Measurements from ENCODE around the gene TSGA10IP. TPM values are rescaled to one million over a fixed set of nuclear protein-coding genes. Genes with fewer than 3 reads are reported as not detected.

TSGA10IP gene
- total and polyA plus RNA-seq, 7 donors = 0.49 TPM; not detected in 6

- no peak for TF ChIP-seq POLR2A (IDR thresholded peaks at IDR 0.05)
- no peak for TF ChIP-seq POLR2AphosphoS5 (IDR thresholded peaks at IDR 0.05)
- TF ChIP-seq EP300 (IDR thresholded peaks at IDR 0.05) = no peak
- TF ChIP-seq, protein P1, sequence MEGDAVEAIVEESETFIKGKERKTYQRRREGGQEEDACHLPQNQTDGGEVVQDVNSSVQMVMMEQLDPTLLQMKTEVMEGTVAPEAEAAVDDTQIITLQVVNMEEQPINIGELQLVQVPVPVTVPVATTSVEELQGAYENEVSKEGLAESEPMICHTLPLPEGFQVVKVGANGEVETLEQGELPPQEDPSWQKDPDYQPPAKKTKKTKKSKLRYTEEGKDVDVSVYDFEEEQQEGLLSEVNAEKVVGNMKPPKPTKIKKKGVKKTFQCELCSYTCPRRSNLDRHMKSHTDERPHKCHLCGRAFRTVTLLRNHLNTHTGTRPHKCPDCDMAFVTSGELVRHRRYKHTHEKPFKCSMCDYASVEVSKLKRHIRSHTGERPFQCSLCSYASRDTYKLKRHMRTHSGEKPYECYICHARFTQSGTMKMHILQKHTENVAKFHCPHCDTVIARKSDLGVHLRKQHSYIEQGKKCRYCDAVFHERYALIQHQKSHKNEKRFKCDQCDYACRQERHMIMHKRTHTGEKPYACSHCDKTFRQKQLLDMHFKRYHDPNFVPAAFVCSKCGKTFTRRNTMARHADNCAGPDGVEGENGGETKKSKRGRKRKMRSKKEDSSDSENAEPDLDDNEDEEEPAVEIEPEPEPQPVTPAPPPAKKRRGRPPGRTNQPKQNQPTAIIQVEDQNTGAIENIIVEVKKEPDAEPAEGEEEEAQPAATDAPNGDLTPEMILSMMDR (IDR thresholded peaks at IDR 0.05) = no peak
- peaks cover 49 to 68% (median 54%) of the 10 kb centered on the region in 4 donors for H3K36me3 ChIP-seq
These were observed 20.9 kb downstream of the TSGA10IP start for GRCh38 chr11:65965986-65966762.

DNA sequence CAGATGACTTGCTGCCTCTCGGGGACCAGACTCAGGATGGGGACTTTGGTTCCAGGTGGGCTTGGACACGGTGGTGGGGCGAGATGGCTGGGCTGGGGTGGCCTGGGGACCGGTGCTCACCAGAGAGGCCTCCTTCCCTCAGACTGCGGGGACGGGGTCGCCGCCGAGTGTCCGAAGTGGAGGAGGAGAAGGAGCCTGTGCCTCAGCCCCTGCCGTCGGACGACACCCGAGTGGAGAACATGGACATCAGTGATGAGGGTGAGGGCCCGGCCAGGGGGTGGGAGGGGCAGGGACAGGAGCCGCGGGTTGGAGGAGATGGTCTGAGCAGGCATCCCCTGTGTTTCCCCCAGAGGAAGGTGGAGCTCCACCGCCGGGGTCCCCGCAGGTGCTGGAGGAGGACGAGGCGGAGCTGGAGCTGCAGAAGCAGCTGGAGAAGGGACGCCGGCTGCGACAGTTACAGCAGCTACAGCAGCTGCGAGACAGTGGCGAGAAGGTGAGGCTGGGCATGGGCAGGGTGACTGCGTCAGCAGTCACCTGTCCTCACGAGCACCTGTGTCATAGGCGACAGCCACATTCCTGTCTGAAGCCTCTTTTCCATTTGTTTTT lies 22.2 kb downstream of the TSGA10IP start:
- Histone ChIP-seq H3K4me3 (no peak overlapping the region), H3K27ac (no peak overlapping the region), H3K9me3 (no peaks in the 10 kb centered on the region), H3K4me1 (peaks cover 0 to 20% (median 19%) of the 10 kb centered on the region in 4 donors), H3K27me3 (no peaks in the 10 kb centered on the region), H3K36me3 (peaks cover 49 to 74% (median 54%) of the 10 kb centered on the region in 4 donors)
- intact Hi-C loops (cut with DNase I) = no loop called here
- DNase-seq = no peak
- no peak for TF ChIP-seq POLR2AphosphoS5 (IDR thresholded peaks at IDR 0.05)
- TF ChIP-seq, protein P1 (IDR thresholded peaks at IDR 0.05) = no peak
- no peak for TF ChIP-seq EP300 (IDR thresholded peaks at IDR 0.05)
- no peak for TF ChIP-seq POLR2A (IDR thresholded peaks at IDR 0.05)
- 95 to 96% methylated on average over 30 of the region's 30 CpGs for WGBS, 2 donors

More at GRCh38 chr11:65965986-65966762, 20.9 kb downstream of the TSGA10IP start:
- Histone ChIP-seq H3K4me3 (no peak overlapping the region), H3K27me3 (no peaks in the 10 kb centered on the region), H3K27ac (no peak overlapping the region), H3K4me1 (peaks cover 0 to 26% (median 24%) of the 10 kb centered on the region in 4 donors), H3K9me3 (no peaks in the 10 kb centered on the region)
- intact Hi-C loops (cut with DNase I) = no loop called here
- 95 to 96% methylated on average over 36 of the region's 36 CpGs for WGBS, 2 donors
- no peak for DNase-seq

- Histone ChIP-seq H3K4me3 (no peak overlapping the region), H3K27me3 (no peaks in the 10 kb centered on the region), H3K36me3 (peaks cover 51 to 87% (median 57%) of the 10 kb centered on the region in 4 donors), H3K4me1 (peaks cover 0 to 6% (median 5%) of the 10 kb centered on the region in 4 donors), H3K9me3 (no peaks in the 10 kb centered on the region), H3K27ac (no peak overlapping the region)
- DNase-seq = no peak
- WGBS, 2 donors = 68 to 84% methylated on average over 15 of the region's 15 CpGs
- intact Hi-C loops (cut with DNase I) = no loop called here
- TF ChIP-seq POLR2A (IDR thresholded peaks at IDR 0.05) (no peak), POLR2AphosphoS5 (IDR thresholded peaks at IDR 0.05) (no peak), EP300 (IDR thresholded peaks at IDR 0.05) (no peak)
- TF ChIP-seq, protein P1 (IDR thresholded peaks at IDR 0.05) = no peak
These were observed 23.6 kb downstream of the TSGA10IP start for GRCh38 chr11:65968600-65969482.

DNA sequence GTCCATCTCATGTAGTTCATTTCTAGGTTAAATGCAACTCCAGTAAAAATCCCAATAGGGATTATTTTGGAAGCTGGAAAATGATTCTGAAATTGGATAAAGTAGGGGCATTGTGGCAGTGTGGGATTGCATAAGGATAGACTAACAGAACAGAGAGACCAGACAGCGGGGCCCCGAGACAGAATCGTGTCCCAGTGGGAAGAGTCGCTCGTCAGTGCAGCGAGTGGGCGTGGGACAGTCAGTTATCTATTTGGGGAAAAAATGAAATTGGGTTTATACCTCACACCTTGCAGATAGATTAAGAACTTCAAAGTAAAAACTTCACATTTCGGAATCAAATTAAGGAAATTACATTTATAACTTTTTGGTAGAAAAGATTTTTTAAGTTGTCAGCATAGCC lies 26.8 kb downstream of the TSGA10IP start:
- H3K27ac ChIP-seq = no peak overlapping the region
- no peaks in the 10 kb centered on the region for H3K27me3 ChIP-seq
- 98% methylated on average over 8 of the region's 8 CpGs for WGBS, 2 donors
- TF ChIP-seq EP300 (IDR thresholded peaks at IDR 0.05) (no peak), POLR2A (IDR thresholded peaks at IDR 0.05) (no peak), POLR2AphosphoS5 (IDR thresholded peaks at IDR 0.05) (no peak)
- TF ChIP-seq, protein P1 (IDR thresholded peaks at IDR 0.05) = no peak
- H3K9me3 ChIP-seq = no peaks in the 10 kb centered on the region
- H3K4me1 ChIP-seq = no peaks in the 10 kb centered on the region
- H3K36me3 ChIP-seq = peaks cover 33 to 69% (median 38%) of the 10 kb centered on the region in 4 donors
- no peak overlapping the region for H3K4me3 ChIP-seq
- no peak for DNase-seq
- intact Hi-C loops (cut with DNase I) = no loop called here

All from sigmoid colon (tissue), 7 donors.